OCI-LY3 (cell line): ENCODE measurements around the gene ST3GAL3.

Source experiments
- H2AFZ ChIP-seq: fragments of 200-600, 300-600 bp; shearing (Covaris generic); 2 replicates; pipeline ENCODE4 v1.6.0; 2014; ENCODE audit warnings: antibody characterized with exemption, low read depth, low read length
- H3K27ac ChIP-seq: fragments of 200-600, 300-600 bp; sonication (generic); 2 replicates; pipeline ENCODE4 v1.5.1; 2014; ENCODE audit warnings: mild to moderate bottlenecking, low read length, moderate library complexity, mixed read lengths
- H3K27me3 ChIP-seq: fragments of 200-600, 300-600 bp; sonication (generic); 2 replicates; pipeline ENCODE4 v1.6.1; 2014; ENCODE audit warnings: low read depth, low read length, mixed read lengths
- H3K36me3 ChIP-seq: fragments of 200-600, 300-600 bp; sonication (generic); replicated peaks from 2 replicates; pipeline ENCODE3; 2014; ENCODE audit warnings: low read depth, low read length, mixed read lengths
- H3K4me1 ChIP-seq: fragments of 300-600, 200-600 bp; sonication (generic); 2 replicates; pipeline ENCODE4 v1.6.1; 2014; ENCODE audit warnings: low read length, mixed read lengths
- H3K4me2 ChIP-seq: fragments of 200-600, 300-600 bp; sonication (generic); 2 replicates; pipeline ENCODE4 v1.6.1; 2014; ENCODE audit warnings: low read length, mixed read lengths
- H3K4me3 ChIP-seq: fragments of 300-600, 200-600 bp; sonication (generic); 2 replicates; pipeline ENCODE4 v1.5.1; 2014; ENCODE audit warnings: antibody characterized with exemption, mild to moderate bottlenecking, low read length, moderate library complexity
- H3K79me2 ChIP-seq: fragments of 300-600, 200-600 bp; shearing (Covaris generic); 2 replicates; pipeline ENCODE4 v1.6.1; 2014; ENCODE audit warnings: mild to moderate bottlenecking, low read length, mixed read lengths
- H3K9ac ChIP-seq: fragments of 300-600, 200-600 bp; shearing (Covaris generic); 2 replicates; pipeline ENCODE4 v1.6.0; 2014; ENCODE audit warnings: mild to moderate bottlenecking, low read length, moderate library complexity
- H3K9me3 ChIP-seq: fragments of 200-600, 300-600 bp; shearing (Covaris generic); 2 replicates; pipeline ENCODE4 v1.6.1; 2014; ENCODE audit warnings: low read length, mixed read lengths; ENCODE audit not compliant: insufficient read depth
- H4K20me1 ChIP-seq: fragments of 200-600, 300-600 bp; sonication (generic); 2 replicates; pipeline ENCODE4 v1.6.1; 2016; ENCODE audit warnings: low read length, mixed read lengths; ENCODE audit not compliant: insufficient read depth
- CTCF ChIP-seq: fragments of 200-600, 300-600 bp; sonication (generic); IDR thresholded peaks from 2 replicates; pipeline ENCODE4 v1.5.1; 2014; ENCODE audit warnings: antibody characterized with exemption, low read length, low read depth
- EZH2phosphoT487 ChIP-seq: fragments of 200-600 bp; shearing (Covaris generic); IDR thresholded peaks from 2 replicates; pipeline ENCODE4 v1.6.1; 2018; ENCODE audit warnings: antibody characterized with exemption, mixed run types, low read depth

The ST3GAL3 gene

GRCh38 chr1:43812579-43812978, 105.2 kb downstream of the ST3GAL3 start:
- Histone ChIP-seq H3K4me3 (no peak overlapping the region), H3K27me3 (no peaks in the 10 kb centered on the region), H3K27ac (no peak overlapping the region), H3K4me2 (no peak overlapping the region), H3K79me2 (no peaks in the 10 kb centered on the region), H3K9me3 (no peaks in the 10 kb centered on the region), H2AFZ (no peak overlapping the region), H3K9ac (no peak overlapping the region), H3K4me1 (no peaks in the 10 kb centered on the region), H3K36me3 (no peaks in the 10 kb centered on the region), H4K20me1 (no peaks in the 10 kb centered on the region)
- TF ChIP-seq EZH2phosphoT487 (no peak), CTCF (no peak)

GRCh38 chr1:43814401-43814800, 107.1 kb downstream of the ST3GAL3 start:
- H3K27ac ChIP-seq = no peak overlapping the region
- H2AFZ ChIP-seq = no peak overlapping the region
- no peak overlapping the region for H3K4me2 ChIP-seq
- peaks cover 4% of the 10 kb centered on the region; the same call in 1 of the 2 replicates for H3K9me3 ChIP-seq
- no peaks in the 10 kb centered on the region for H3K27me3 ChIP-seq
- peaks cover 7% of the 10 kb centered on the region for H3K36me3 ChIP-seq
- H4K20me1 ChIP-seq = no peaks in the 10 kb centered on the region
- H3K4me1 ChIP-seq = no peaks in the 10 kb centered on the region
- H3K9ac ChIP-seq = no peak overlapping the region
- TF ChIP-seq CTCF = no peak
- H3K4me3 ChIP-seq = no peak overlapping the region
- no peaks in the 10 kb centered on the region for H3K79me2 ChIP-seq

- Histone ChIP-seq H3K9ac (no peak overlapping the region), H3K27me3 (no peaks in the 10 kb centered on the region), H3K4me3 (no peak overlapping the region), H3K4me1 (no peaks in the 10 kb centered on the region), H3K9me3 (peaks cover 4% of the 10 kb centered on the region; the same call in 1 of the 2 replicates), H2AFZ (no peak overlapping the region), H3K36me3 (peaks cover 7% of the 10 kb centered on the region), H4K20me1 (no peaks in the 10 kb centered on the region), H3K27ac (no peak overlapping the region), H3K79me2 (no peaks in the 10 kb centered on the region), H3K4me2 (no peak overlapping the region)
- TF ChIP-seq CTCF = no peak
- TF ChIP-seq EZH2phosphoT487 = no peak
Observed at GRCh38 chr1:43817304-43817939, 110.1 kb downstream of the ST3GAL3 start.

- no peak overlapping the region for H2AFZ ChIP-seq
- H3K4me3 ChIP-seq = no peak overlapping the region
- TF ChIP-seq CTCF (no peak), EZH2phosphoT487 (no peak)
- H3K27me3 ChIP-seq = no peaks in the 10 kb centered on the region
- no peaks in the 10 kb centered on the region for H3K4me1 ChIP-seq
- no peak overlapping the region for H3K27ac ChIP-seq
- peaks cover 7% of the 10 kb centered on the region for H3K36me3 ChIP-seq
- no peak overlapping the region for H3K4me2 ChIP-seq
- no peaks in the 10 kb centered on the region for H4K20me1 ChIP-seq
- H3K79me2 ChIP-seq = no peaks in the 10 kb centered on the region
- H3K9me3 ChIP-seq = peaks cover 4% of the 10 kb centered on the region; the same call in 1 of the 2 replicates
- no peak overlapping the region for H3K9ac ChIP-seq
Observed at GRCh38 chr1:43818691-43819090, 111.4 kb downstream of the ST3GAL3 start.
